HG03521 (cell line): ENCODE results near the gene CASK.

Source experiments
- ATAC-seq: cut with Tn5 transposase; IDR thresholded peaks from one replicate; pipeline ENCODE4 v1.9.1; 2021; ENCODE audit warnings: mild to moderate bottlenecking, moderate library complexity; ENCODE audit not compliant: unreplicated experiment

Gene CASK

DNA sequence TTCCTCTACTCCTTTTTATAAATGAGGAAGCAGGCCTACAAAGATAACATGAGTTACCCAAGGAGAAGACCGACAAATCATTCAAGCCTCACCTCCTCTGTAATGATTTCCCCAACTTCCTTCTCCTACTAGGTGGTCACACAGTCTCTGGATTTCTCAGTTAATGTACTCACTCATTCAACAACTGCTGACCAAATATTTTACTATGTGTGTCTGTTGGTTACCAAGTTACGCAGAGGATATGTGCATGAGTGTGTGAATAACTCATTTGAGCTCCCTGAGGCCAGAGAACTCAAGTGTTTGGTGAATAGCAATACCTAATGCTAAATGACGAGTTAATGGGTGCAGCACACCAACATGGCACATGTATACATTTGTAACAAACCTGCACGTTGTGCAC, 10.4 kb downstream of the CASK start:
- ATAC-seq = no peak

- ATAC-seq = no peak
These were observed 14.3 kb downstream of the CASK start for GRCh38 chrX:41909068-41909467.

- ATAC-seq = no peak
These were observed 16.7 kb downstream of the CASK start for GRCh38 chrX:41906515-41907187.

- no peak for ATAC-seq
These were observed 19.8 kb downstream of the CASK start for GRCh38 chrX:41903544-41903943.

GRCh38 chrX:41900321-41900720, 23.0 kb downstream of the CASK start:
- ATAC-seq = no peak

GRCh38 chrX:41895826-41896225, 27.5 kb downstream of the CASK start:
- ATAC-seq = no peak

DNA sequence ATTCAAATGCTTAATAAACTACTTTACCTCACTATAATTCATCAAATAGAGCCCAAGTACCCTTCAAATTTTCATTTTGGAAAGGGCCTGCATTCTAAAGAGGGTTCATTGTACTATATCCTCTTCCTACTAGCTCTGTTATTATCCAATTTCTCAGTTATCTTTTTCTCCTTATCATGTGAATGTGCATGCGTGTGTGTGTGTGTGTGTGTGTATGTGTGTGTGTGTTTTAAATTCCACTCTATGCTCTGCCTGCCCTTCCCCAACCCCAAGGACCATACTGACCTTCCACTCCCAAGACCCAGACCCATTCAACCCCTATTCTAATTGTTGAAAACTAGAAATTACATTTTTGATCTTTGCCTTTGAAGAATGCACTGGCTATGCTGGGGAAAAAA, 33.3 kb downstream of the CASK start:
- ATAC-seq = no peak

GRCh38 chrX:41889317-41890025, 33.9 kb downstream of the CASK start:
- no peak for ATAC-seq

GRCh38 chrX:41887691-41888090, 35.7 kb downstream of the CASK start:
- no peak for ATAC-seq

- ATAC-seq = no peak
These were observed 37.6 kb downstream of the CASK start for GRCh38 chrX:41885724-41886123.

DNA sequence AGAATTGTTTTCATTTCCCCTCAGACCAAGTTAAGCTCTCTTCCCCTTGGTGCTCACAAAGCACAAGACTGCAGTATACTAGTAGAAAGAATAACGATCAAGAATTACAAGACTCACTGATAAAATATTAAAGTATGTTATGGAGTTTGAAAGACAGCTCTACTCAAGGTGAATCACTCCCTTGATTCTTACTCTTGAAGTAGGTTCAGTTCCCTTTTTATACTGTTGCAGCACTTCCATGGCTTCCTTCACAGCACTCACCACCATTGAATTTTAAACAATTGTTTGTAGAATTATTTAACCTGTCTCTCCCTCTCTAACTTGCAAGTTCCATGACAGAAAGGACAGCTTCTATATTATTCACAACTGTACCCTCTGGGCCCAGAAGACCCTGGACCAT, 42.2 kb downstream of the CASK start:
- ATAC-seq = no peak

DNA sequence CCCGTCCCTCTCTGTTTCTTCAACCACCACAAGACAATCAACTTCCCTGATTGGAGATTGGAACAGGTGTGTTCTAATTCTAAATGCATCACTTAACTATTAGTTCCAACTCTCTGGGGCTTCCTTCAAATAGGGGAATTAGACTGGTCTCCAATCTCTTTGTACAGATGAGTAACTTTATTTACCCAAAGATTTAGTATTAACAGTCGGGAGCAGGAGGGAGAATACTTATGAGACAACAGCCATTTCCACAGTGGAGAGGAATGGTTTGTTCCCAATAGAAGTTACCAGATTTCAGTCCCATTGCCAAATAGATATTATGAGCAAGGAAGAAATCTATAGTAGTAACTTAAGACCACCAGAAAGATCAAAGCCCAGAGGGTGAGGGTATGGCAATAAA, 46.2 kb downstream of the CASK start:
- no peak for ATAC-seq

- ATAC-seq = no peak
These were observed 48.2 kb downstream of the CASK start for GRCh38 chrX:41875142-41875541.

DNA sequence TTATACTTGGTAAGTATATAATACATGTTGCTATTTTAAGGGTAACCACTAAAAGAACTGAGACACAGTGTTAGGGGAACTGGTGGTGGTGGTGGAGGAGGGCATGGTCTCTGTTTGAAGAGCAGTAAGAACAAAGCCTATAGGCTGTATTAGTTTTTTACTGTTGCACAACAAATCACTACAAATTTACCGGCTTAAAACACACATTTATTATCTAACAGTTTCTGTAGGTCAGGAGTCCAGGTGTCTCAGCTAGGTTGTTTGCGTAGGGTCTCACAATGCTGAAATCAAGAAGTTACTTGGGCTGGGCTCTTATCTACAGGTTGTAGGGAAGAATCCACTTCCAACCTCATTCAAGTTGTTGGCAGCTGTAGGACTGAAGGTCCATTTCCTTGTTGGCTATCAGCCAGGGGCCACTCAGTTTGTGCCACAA, 52.6 kb downstream of the CASK start:
- no peak for ATAC-seq

DNA sequence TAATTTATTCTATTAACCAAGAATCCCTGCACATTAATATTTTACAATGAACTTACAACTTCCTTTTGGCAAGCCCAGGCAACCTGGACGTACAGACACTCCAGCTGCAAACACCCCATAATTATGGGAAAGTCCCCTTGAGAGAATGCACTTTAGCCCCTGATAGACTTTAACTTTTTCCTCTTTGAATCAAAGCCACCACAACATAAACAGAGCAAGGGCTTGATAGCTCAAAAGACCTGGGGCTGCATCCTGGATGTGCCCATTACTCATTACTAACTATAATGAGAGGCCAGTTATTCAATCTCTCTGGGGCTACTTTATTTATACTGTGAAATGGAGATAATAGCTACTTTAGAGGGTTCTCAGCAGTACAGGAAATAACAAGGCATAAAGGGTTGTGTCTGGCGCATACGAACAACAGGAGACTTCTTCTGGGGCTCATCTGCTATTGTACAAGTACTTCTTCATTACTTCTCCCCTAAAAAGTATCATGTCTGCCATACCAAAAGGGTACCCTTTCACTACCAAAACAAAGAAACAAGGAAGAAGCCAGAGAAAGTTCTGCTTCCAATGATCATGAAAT, 54.9 kb downstream of the CASK start:
- ATAC-seq = no peak

GRCh38 chrX:41863343-41864203, 59.8 kb downstream of the CASK start:
- no peak for ATAC-seq

GRCh38 chrX:41862562-41863184, 60.7 kb downstream of the CASK start:
- no peak for ATAC-seq

GRCh38 chrX:41858161-41858775, 65.1 kb downstream of the CASK start:
- no peak for ATAC-seq

DNA sequence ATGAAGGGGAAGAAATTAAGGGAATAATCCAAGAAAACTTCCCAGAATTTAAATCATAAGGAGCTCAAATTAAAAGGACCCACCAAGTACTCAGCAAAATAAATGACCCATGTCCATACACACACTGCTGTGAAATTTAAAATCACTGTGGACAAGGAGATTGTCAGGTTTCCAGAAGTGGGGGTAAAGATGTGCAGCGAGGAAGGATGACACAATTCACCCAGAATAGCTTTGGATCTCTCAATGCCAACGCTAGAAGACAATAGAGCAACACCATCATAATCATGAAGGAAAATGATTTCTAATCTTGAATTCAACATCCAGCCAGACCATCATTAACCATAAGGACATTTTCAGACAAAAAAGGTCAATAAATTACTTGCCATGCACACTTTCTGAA, 65.7 kb downstream of the CASK start:
- ATAC-seq = no peak

DNA sequence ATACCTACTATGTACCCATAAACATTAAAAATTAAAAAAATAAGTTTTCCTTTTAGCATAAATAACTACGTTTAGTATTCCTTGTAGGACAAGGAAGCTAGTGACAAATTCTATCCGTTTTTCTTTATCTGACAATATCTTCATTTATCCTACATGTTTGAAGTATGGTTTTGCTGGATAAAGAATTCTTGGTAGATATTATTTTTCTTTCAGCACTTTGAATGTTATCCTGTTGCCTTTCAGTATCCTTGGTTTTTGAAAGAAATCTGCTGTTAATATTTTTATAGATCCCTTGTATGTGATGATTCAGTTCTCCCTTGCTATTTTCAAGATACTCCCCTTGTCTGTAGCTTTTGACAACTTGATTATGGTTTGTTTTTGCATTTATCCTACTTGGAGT, 76.6 kb downstream of the CASK start:
- ATAC-seq = no peak
